Endodermal cell (in vitro differentiated cells): Measurements from ENCODE around the gene USP54. TPM values are rescaled to one million over a fixed set of nuclear protein-coding genes. Genes with fewer than 3 reads are reported as not detected.

Experiments used
- DNase-seq: peaks from one replicate; pipeline ENCODE4 v3.0.0-alpha.2; 2017
- H3K27ac ChIP-seq: 2 replicates; pipeline ENCODE4 v1.5.1; 2013; ENCODE audit warnings: mild to moderate bottlenecking, low read depth, low read length, moderate library complexity
- H3K27me3 ChIP-seq: 2 replicates; pipeline ENCODE4 v1.6.1; 2013; ENCODE audit warnings: mild to moderate bottlenecking, low read length, moderate library complexity; ENCODE audit not compliant: insufficient read depth, control insufficient read depth, poor library complexity, severe bottlenecking
- H3K36me3 ChIP-seq: 2 replicates; pipeline ENCODE4 v1.7.0; 2013; ENCODE audit warnings: mild to moderate bottlenecking, low read length, moderate library complexity; ENCODE audit not compliant: control insufficient read depth, insufficient read depth
- H3K4me1 ChIP-seq: one replicate; pipeline ENCODE4 v1.7.0; 2013; ENCODE audit warnings: low read length; ENCODE audit not compliant: control insufficient read depth, insufficient read depth
- H3K4me3 ChIP-seq: 2 replicates; pipeline ENCODE4 v1.5.1; 2013; ENCODE audit warnings: mild to moderate bottlenecking, low read length, moderate library complexity
- H3K9ac ChIP-seq: 2 replicates; pipeline ENCODE4 v1.6.1; 2013; ENCODE audit warnings: mild to moderate bottlenecking, low read length, moderate library complexity; ENCODE audit not compliant: poor library complexity, severe bottlenecking; ENCODE audit errors: extremely low read depth
- H3K9me3 ChIP-seq: 2 replicates; pipeline ENCODE4 v1.6.1; 2013; ENCODE audit warnings: mild to moderate bottlenecking, low read length, moderate library complexity; ENCODE audit not compliant: control insufficient read depth
- H3K27ac Mint-ChIP-seq: 2 replicates; pipeline ENCODE4 v1.8.0; 2020; ENCODE audit warnings: mixed read lengths
- H3K27me3 Mint-ChIP-seq: 2 replicates; pipeline ENCODE4 v1.8.0; 2021; ENCODE audit warnings: mild to moderate bottlenecking, mixed read lengths; ENCODE audit not compliant: insufficient read depth
- H3K36me3 Mint-ChIP-seq: 2 replicates; pipeline ENCODE4 v1.8.0; 2020; ENCODE audit warnings: low read depth, mixed read lengths
- H3K4me1 Mint-ChIP-seq: 2 replicates; pipeline ENCODE4 v1.8.0; 2020; ENCODE audit warnings: mixed read lengths
- H3K4me3 Mint-ChIP-seq: 2 replicates; pipeline ENCODE4 v1.8.0; 2020; ENCODE audit warnings: mild to moderate bottlenecking, moderate library complexity, mixed read lengths
- H3K9me3 Mint-ChIP-seq: 2 replicates; pipeline ENCODE4 v1.8.0; 2020; ENCODE audit warnings: mild to moderate bottlenecking, mixed read lengths
- WGBS, 2 experiments: methylation state at CpG; one replicate each; pipeline versions ENCODE4 v1.1.5 to v1.1.7; 2013; ENCODE audit warnings: missing lambda C conversion rate in 2 of 2, mixed read lengths in 1 of 2; ENCODE audit not compliant: insufficient coverage in 1 of 2, insufficient read length in 1 of 2; 5-methylcytosine and 5-hydroxymethylcytosine counted together
- total RNA-seq, 2 donors: library from RNA; stranded (reverse); fragmentation: NEBNext Ultra II Directional in 1 of 2; extraction: Animal tissue kit (Norgen Biotek cat#: 25700) in 1 of 2; gene quantifications; 2 replicates in 1 of 2; 3 replicates in 1 of 2; pipeline ENCODE4 v1.2.1, GENCODE V29; 2021
- TF ChIP-seq, protein P1 (sequence below): fragments of 200-600 bp; sonication (generic); conservative IDR thresholded peaks from 2 replicates; pipeline ENCODE4 v1.5.0; 2021; ENCODE audit warnings: antibody characterized with exemption, mild to moderate bottlenecking

USP54 gene
- total RNA-seq, 2 donors from 2014 or later: 89.5 to 110 TPM

DNA sequence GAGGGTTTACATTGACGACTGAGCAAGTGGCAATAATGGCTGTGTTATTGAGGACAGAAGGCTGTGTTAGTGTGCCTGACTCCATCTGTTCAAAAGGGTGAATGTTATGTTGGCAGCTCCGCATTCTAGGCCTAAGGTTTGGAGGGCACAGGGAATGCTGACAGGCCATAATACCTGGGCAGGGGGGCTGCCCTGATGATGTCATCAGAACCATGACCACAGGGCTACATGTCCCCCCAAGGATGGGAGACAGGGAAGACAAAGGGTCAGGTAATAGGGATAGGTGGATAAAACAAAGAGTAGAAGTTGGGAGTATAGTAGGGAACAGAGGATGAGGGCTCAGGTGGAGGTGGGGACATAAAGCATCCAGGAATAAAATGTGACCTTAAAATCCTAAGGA, 93.5 kb downstream of the USP54 start:
- WGBS, 2 experiments: 88 to 100% methylated on average over 1 to 2 of the region's 2 CpGs
- H3K27ac ChIP-seq: no peak overlapping the region

DNA sequence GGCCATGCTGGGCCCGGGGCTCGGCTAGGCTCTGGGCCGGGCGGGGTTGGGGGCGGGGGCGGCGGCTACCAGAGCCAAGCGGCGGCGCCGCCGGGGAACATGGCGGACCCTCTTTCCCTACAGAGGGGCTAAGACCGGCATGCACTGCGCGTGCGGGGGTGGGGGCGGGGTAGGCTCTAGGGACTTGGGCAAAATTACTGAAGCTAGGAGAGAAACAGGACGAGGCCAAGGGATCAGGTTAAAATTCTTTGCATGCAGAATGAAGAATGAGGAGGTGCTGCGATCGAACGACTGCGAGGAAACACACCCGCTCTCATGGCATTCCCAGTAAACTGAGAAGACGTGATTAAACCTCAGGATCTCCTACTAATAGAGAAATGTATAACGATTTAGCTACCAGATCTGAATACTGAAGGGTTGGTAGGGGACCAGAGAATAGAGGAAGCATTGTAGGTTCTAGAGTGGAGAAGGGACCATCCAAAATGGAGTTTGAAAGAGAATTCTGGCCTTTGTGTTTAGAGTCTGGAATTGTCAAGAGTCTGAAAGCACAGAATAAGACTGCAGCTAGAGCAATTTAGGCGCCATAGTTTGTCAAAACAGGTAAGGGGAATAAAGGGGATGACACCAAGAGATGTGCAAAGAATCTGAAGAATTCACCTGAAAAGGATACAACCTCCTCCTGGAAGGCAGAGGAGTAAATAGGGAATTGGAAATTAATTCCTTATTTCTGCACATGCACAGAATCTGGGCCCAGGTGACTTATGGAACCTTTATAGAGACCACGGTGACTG, 95.1 kb downstream of the USP54 start, which contains the start of gene PPP3CB:
Gene PPP3CB (minus strand): TSS at position 141 of the 791 bp plus-strand sequence. CDS start 135 bp downstream, at position 6.
- DNase-seq: peak; percentile 98
- H3K4me1 Mint-ChIP-seq: peaks cover 21% of the 10 kb centered on the region
- Histone ChIP-seq H3K27me3 (no peaks in the 10 kb centered on the region), H3K4me1 (no peaks in the 10 kb centered on the region), H3K27ac (peak within 1 kb of the TSS; percentile 91), H3K36me3 (peaks cover 41% of the 10 kb centered on the region), H3K9me3 (no peaks in the 10 kb centered on the region), H3K4me3 (peak within 1 kb of the TSS; percentile 96), H3K9ac (peak within 1 kb of the TSS; percentile 90)
- H3K36me3 Mint-ChIP-seq: peaks cover 40% of the 10 kb centered on the region
- H3K9me3 Mint-ChIP-seq: no peaks in the 10 kb centered on the region
- peak within 1 kb of the TSS; percentile 90 for H3K4me3 Mint-ChIP-seq
- 6 to 18% methylated on average over 11 to 28 of the region's 28 CpGs for WGBS, 2 experiments
- H3K27ac Mint-ChIP-seq: peak within 1 kb of the TSS; percentile 92
- H3K27me3 Mint-ChIP-seq: no peaks in the 10 kb centered on the region
- TF ChIP-seq, protein P1, sequence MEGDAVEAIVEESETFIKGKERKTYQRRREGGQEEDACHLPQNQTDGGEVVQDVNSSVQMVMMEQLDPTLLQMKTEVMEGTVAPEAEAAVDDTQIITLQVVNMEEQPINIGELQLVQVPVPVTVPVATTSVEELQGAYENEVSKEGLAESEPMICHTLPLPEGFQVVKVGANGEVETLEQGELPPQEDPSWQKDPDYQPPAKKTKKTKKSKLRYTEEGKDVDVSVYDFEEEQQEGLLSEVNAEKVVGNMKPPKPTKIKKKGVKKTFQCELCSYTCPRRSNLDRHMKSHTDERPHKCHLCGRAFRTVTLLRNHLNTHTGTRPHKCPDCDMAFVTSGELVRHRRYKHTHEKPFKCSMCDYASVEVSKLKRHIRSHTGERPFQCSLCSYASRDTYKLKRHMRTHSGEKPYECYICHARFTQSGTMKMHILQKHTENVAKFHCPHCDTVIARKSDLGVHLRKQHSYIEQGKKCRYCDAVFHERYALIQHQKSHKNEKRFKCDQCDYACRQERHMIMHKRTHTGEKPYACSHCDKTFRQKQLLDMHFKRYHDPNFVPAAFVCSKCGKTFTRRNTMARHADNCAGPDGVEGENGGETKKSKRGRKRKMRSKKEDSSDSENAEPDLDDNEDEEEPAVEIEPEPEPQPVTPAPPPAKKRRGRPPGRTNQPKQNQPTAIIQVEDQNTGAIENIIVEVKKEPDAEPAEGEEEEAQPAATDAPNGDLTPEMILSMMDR: no peak

More for the DNA sequence above, 93.5 kb downstream of the USP54 start:
- no peak overlapping the region for H3K9ac ChIP-seq
- Mint-ChIP-seq H3K4me3 (no peak overlapping the region), H3K36me3 (peaks cover 49% of the 10 kb centered on the region), H3K27ac (no peak overlapping the region), H3K4me1 (peaks cover 21% of the 10 kb centered on the region), H3K9me3 (no peaks in the 10 kb centered on the region), H3K27me3 (no peaks in the 10 kb centered on the region)
- peaks cover 55% of the 10 kb centered on the region for H3K36me3 ChIP-seq
- TF ChIP-seq, protein P1: no peak
- no peaks in the 10 kb centered on the region for H3K9me3 ChIP-seq
- DNase-seq: no peak
- no peaks in the 10 kb centered on the region for H3K27me3 ChIP-seq
- H3K4me3 ChIP-seq: no peak overlapping the region
- H3K4me1 ChIP-seq: no peaks in the 10 kb centered on the region

DNA sequence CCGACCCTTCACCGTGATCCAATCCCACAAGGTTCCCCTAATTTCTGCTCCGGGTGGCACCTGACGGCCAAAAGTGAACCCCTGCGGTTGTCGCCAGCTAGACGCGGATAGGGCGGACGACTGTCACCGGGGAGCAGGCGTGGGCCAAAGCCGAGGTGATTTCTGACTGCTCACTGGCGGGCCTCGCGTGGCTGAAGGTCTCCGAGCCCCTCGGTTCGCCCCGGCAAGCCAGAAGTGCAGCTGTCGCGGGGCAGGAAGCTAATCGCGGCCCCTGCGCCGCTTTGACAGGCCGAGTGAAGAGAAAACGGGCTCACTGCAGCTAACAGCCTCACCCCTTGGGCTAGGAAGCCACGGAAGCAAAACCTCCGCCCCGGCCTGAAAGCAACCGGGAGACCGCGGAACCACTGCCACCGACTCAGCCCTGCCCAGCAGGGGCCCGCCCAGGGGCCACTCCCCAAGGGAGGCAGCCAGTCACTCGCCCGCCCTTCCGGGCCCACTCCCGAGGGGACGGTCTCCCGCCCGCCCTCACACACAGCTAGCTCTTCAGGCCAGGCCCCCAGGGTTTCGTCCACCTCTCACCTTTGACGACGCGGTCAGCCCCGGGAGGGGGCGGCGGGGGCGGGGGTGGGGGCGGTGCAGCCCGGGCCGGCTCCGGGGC, 95.8 kb downstream of the USP54 start:
- Histone ChIP-seq H3K27me3 (no peaks in the 10 kb centered on the region), H3K4me3 (peak overlapping the region; percentile 96), H3K27ac (peak overlapping the region; percentile 79), H3K9me3 (no peaks in the 10 kb centered on the region), H3K36me3 (peaks cover 35% of the 10 kb centered on the region), H3K4me1 (no peaks in the 10 kb centered on the region), H3K9ac (peak overlapping the region; percentile 90)
- H3K27ac Mint-ChIP-seq: peak overlapping the region; percentile 83
- no peaks in the 10 kb centered on the region for H3K27me3 Mint-ChIP-seq
- no peak for DNase-seq
- WGBS, 2 experiments: 0% methylated on average over 15 to 55 of the region's 55 CpGs
- H3K4me1 Mint-ChIP-seq: peaks cover 21% of the 10 kb centered on the region
- peak overlapping the region; percentile 90 for H3K4me3 Mint-ChIP-seq
- TF ChIP-seq, protein P1: no peak
- H3K36me3 Mint-ChIP-seq: peaks cover 35% of the 10 kb centered on the region
- no peaks in the 10 kb centered on the region for H3K9me3 Mint-ChIP-seq
